HL-60 (cell line): Measurements from ENCODE around the gene MAD1L1.
A peak's percentile ranks its signal among the peaks of the same experiment; 100 is the strongest.

ENCODE experiments used
- DNase-seq, 2 experiments: peaks; one replicate each; pipeline ENCODE4 v3.0.0-alpha.2; 2010 to 2020; ENCODE audit warnings: low read depth in 1 of 2, low spot score in 1 of 2
- H3K27ac ChIP-seq: fragments of 250-450 bp; sonication (Bioruptor Pico); replicated peaks from 2 replicates; pipeline ENCODE4 v1.5.1; 2020; ENCODE audit warnings: mild to moderate bottlenecking, moderate library complexity
- H3K27me3 ChIP-seq: fragments of 250-450 bp; sonication (Bioruptor Pico); 2 replicates; pipeline ENCODE4 v1.5.1; 2021; ENCODE audit warnings: mild to moderate bottlenecking, moderate library complexity; ENCODE audit not compliant: insufficient read depth, poor library complexity, severe bottlenecking
- H3K4me3 ChIP-seq: replicated peaks from 2 replicates; pipeline ENCODE4 v1.5.1; 2011; ENCODE audit warnings: mild to moderate bottlenecking, control low read depth, low read length; ENCODE audit not compliant: insufficient read depth
- CTCF ChIP-seq: IDR thresholded peaks from one replicate; pipeline ENCODE4 v1.5.1; 2011; ENCODE audit warnings: low read length, control low read depth, inconsistent platforms; ENCODE audit not compliant: insufficient read depth
- GABPA ChIP-seq: IDR thresholded peaks from 2 replicates; pipeline ENCODE4 v1.6.1; 2012; ENCODE audit warnings: low read depth
- POLR2AphosphoS5 ChIP-seq: IDR thresholded peaks from 2 replicates; pipeline ENCODE4 v1.6.1; 2012; ENCODE audit warnings: low read depth
- SPI1 ChIP-seq: IDR thresholded peaks from 2 replicates; pipeline ENCODE4 v1.6.1; 2012; ENCODE audit warnings: low read depth, mild to moderate bottlenecking, borderline replicate concordance
- long read RNA-seq: library from polyadenylated mRNA; unstranded; transcript quantifications from one replicate; pipeline ENCODE4 v2.0.0, GENCODE V29; 2020
- TF ChIP-seq, protein P1 (sequence below): IDR thresholded peaks from 2 replicates; pipeline ENCODE4 v1.6.1; 2012; ENCODE audit warnings: low read depth; ENCODE audit not compliant: insufficient replicate concordance

MAD1L1 gene
- long read RNA-seq, transcript MAD1L1-202 (19 exons, 2,762 nt), result major isoform, 42 of 1,028 reads
- long read RNA-seq, transcript MAD1L1-204 (19 exons, 2,991 nt), result minor isoform, 36 of 1,028 reads
- long read RNA-seq, partial matches to known transcripts, result 44 of 1,028 reads
- long read RNA-seq, other reads (novel, unspliced or antisense), result 905 of 1,028 reads

DNA sequence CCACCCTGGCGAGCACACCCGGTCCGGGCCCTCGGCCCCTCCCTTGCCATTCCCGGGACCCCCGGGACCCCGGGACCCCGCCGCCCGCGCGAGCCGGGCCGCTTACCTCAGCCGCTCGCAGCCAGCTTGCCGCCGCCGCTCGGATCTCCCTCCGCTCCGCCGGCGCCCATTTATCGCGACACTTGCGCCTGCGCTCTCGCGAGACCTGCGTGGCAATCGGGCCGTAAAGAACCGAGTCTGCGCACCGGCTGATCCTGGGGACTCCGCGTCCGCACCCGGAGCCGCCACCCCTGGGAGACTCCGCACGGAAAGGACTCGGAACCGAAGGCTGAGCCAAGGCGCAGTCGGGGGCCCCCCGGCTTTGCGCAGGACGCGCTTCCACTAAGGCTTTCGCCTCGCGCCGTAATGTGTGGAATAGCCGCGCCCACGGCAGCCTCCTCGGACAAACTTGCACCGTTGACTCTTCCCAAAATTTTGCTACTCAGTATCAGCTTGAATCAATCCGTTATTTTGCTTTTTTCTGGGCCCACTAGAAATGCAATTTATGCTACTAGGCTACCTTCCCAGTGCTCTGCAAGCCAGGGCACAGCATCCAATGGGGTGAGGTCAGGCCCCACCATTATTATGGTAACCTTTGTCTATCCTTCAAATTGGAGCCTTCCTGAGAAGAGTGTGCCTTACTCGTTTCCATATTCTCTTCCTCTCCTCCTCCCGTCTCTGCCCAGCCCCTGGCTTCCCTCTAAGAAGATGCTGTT, at the start of gene MAD1L1:
Gene MAD1L1, minus strand, starts transcription at position 180 of the 755 bp plus-strand sequence. CDS start 2,812 bp downstream, outside the sequence.
- TF ChIP-seq POLR2AphosphoS5, result peak; percentile 59
- no peak for TF ChIP-seq GABPA
- TF ChIP-seq SPI1, result no peak
- TF ChIP-seq, protein P1, sequence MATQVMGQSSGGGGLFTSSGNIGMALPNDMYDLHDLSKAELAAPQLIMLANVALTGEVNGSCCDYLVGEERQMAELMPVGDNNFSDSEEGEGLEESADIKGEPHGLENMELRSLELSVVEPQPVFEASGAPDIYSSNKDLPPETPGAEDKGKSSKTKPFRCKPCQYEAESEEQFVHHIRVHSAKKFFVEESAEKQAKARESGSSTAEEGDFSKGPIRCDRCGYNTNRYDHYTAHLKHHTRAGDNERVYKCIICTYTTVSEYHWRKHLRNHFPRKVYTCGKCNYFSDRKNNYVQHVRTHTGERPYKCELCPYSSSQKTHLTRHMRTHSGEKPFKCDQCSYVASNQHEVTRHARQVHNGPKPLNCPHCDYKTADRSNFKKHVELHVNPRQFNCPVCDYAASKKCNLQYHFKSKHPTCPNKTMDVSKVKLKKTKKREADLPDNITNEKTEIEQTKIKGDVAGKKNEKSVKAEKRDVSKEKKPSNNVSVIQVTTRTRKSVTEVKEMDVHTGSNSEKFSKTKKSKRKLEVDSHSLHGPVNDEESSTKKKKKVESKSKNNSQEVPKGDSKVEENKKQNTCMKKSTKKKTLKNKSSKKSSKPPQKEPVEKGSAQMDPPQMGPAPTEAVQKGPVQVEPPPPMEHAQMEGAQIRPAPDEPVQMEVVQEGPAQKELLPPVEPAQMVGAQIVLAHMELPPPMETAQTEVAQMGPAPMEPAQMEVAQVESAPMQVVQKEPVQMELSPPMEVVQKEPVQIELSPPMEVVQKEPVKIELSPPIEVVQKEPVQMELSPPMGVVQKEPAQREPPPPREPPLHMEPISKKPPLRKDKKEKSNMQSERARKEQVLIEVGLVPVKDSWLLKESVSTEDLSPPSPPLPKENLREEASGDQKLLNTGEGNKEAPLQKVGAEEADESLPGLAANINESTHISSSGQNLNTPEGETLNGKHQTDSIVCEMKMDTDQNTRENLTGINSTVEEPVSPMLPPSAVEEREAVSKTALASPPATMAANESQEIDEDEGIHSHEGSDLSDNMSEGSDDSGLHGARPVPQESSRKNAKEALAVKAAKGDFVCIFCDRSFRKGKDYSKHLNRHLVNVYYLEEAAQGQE, result no peak
- H3K4me3 ChIP-seq, result peak within 1 kb of the TSS; percentile 96
- peak within 1 kb of the TSS; percentile 70 for H3K27ac ChIP-seq
- no peaks in the 10 kb centered on the region for H3K27me3 ChIP-seq
- DNase-seq, result peak; percentile 82 to 88

DNA sequence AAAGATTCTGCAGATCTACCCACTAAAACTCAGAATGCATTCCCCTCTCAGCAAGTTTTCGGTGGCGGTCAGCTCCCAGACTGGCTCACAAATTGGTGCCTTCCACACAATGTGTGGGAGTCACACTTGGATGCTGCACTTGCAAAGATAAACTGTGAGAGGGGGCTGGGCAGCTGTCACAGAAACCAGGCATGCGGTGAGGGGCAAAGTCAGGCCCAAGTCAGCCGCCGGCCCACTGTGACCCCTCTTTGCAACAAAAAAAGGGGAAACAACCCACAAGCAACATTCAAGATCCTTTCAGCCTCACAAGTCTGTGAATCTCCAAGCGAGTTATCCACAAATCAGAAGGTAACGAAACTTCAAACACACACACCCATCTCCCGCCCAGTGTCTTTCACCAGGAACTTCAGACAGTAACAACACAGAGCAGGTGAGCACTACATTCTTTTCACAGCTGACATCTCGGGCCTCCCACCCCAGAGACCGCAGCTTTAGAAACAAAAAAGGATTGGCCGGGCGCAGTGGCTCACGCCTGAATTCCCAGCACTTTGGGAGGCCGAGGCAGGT, 49.5 kb upstream of the MAD1L1 start:
- TF ChIP-seq SPI1 (no peak), CTCF (no peak), POLR2AphosphoS5 (no peak), GABPA (no peak)
- TF ChIP-seq, protein P1, result no peak
- no peak for DNase-seq
- H3K4me3 ChIP-seq, result no peak overlapping the region
- H3K27me3 ChIP-seq, result no peaks in the 10 kb centered on the region
- H3K27ac ChIP-seq, result no peak overlapping the region

GRCh38 chr7:2281541-2281940, 48.8 kb upstream of the MAD1L1 start:
- Histone ChIP-seq H3K27ac (no peak overlapping the region), H3K4me3 (no peak overlapping the region), H3K27me3 (no peaks in the 10 kb centered on the region)
- DNase-seq, result no peak
- TF ChIP-seq POLR2AphosphoS5, result no peak
- no peak for TF ChIP-seq SPI1
- no peak for TF ChIP-seq GABPA
- TF ChIP-seq, protein P1, result no peak
- TF ChIP-seq CTCF, result no peak
